Brain microvascular endothelial cell (primary cell): ENCODE measurements around the gene PINK1.

ENCODE experiments used
- DNase-seq: peaks from one replicate; pipeline ENCODE4 v3.0.0-alpha.2; 2020
- H3K27ac ChIP-seq: fragments of 250-450 bp; sonication (Bioruptor Pico); 2 replicates; pipeline ENCODE4 v1.5.1; 2020; ENCODE audit warnings: mild to moderate bottlenecking, moderate library complexity
- H3K27me3 ChIP-seq: fragments of 250-450 bp; sonication (Bioruptor Pico); replicated peaks from 2 replicates; pipeline ENCODE4 v1.5.1; 2020; ENCODE audit warnings: mild to moderate bottlenecking
- H3K36me3 ChIP-seq: fragments of 250-450 bp; sonication (Bioruptor Pico); replicated peaks from 2 replicates; pipeline ENCODE4 v1.5.1; 2020; ENCODE audit warnings: mild to moderate bottlenecking
- H3K4me3 ChIP-seq: 2 replicates; pipeline ENCODE4 v1.5.1; 2011; ENCODE audit warnings: low read depth, mild to moderate bottlenecking, control low read depth, low read length, moderate library complexity
- CTCF ChIP-seq: IDR thresholded peaks from 2 replicates; pipeline ENCODE4 v1.5.1; 2011; ENCODE audit warnings: low read depth, mild to moderate bottlenecking, moderate library complexity, low read length, control low read depth, inconsistent platforms; ENCODE audit errors: missing control alignments
- in situ Hi-C: cut with HindIII; loops from 2 replicates; pipeline ENCODE4 v1.10.0; 2017; ENCODE audit warnings: low sequenced_read_pairs, low pct_ligation_motif_present

Gene PINK1

GRCh38 chr1:20632386-20632785 lies 872 bp upstream of the PINK1 start:
- no peak overlapping the region for H3K27ac ChIP-seq
- no peak for TF ChIP-seq CTCF
- no peaks in the 10 kb centered on the region for H3K27me3 ChIP-seq
- no peaks in the 10 kb centered on the region for H3K36me3 ChIP-seq
- no peak for DNase-seq
- in situ Hi-C loops = no loop called here
- H3K4me3 ChIP-seq = no peak overlapping the region

GRCh38 chr1:20634065-20634593 lies 871 bp downstream of the PINK1 start:
- DNase-seq = no peak
- in situ Hi-C loops = no loop called here
- H3K27ac ChIP-seq = no peak overlapping the region

GRCh38 chr1:20634594-20635084 lies 1.4 kb downstream of the PINK1 start:
- Histone ChIP-seq H3K27me3 (no peaks in the 10 kb centered on the region), H3K4me3 (peak overlapping the region; percentile 72), H3K27ac (no peak overlapping the region), H3K36me3 (peaks cover 16% of the 10 kb centered on the region)
- no peak for TF ChIP-seq CTCF
- in situ Hi-C loops = no loop called here
- DNase-seq = no peak

More at GRCh38 chr1:20634065-20634593, 871 bp downstream of the PINK1 start:
- Histone ChIP-seq H3K4me3 (peak overlapping the region; percentile 72), H3K27me3 (no peaks in the 10 kb centered on the region), H3K36me3 (peaks cover 11% of the 10 kb centered on the region)
- TF ChIP-seq CTCF = no peak

- in situ Hi-C loops = no loop called here
- no peak overlapping the region for H3K4me3 ChIP-seq
- no peak for DNase-seq
- H3K36me3 ChIP-seq = peaks cover 28% of the 10 kb centered on the region
- TF ChIP-seq CTCF = no peak
- no peaks in the 10 kb centered on the region for H3K27me3 ChIP-seq
- H3K27ac ChIP-seq = no peak overlapping the region
These were observed 3.6 kb downstream of the PINK1 start for GRCh38 chr1:20636785-20637347.

GRCh38 chr1:20640183-20640597 lies 6.9 kb downstream of the PINK1 start:
- TF ChIP-seq CTCF = peak; percentile 83
- Histone ChIP-seq H3K4me3 (no peak overlapping the region), H3K27ac (no peak overlapping the region), H3K36me3 (peaks cover 42% of the 10 kb centered on the region), H3K27me3 (no peaks in the 10 kb centered on the region)
- in situ Hi-C loops = no loop called here
- DNase-seq = peak; percentile 34

- DNase-seq = no peak
- no peak for TF ChIP-seq CTCF
- no peaks in the 10 kb centered on the region for H3K27me3 ChIP-seq
- peaks cover 44% of the 10 kb centered on the region for H3K36me3 ChIP-seq
- H3K4me3 ChIP-seq = no peak overlapping the region
- H3K27ac ChIP-seq = no peak overlapping the region
- in situ Hi-C loops = no loop called here
These were observed 8.7 kb downstream of the PINK1 start for GRCh38 chr1:20641975-20642374.
